GM04503 (cell line): ENCODE measurements around the gene NHEJ1.

Experiments
- DNase-seq: peaks from one replicate; pipeline ENCODE4 v3.0.0-alpha.2; 2012; ENCODE audit warnings: low read depth

Gene NHEJ1

GRCh38 chr2:219028996-219029828 is 131.4 kb downstream of the NHEJ1 start:
- no peak for DNase-seq

GRCh38 chr2:219028141-219028540 is 132.5 kb downstream of the NHEJ1 start:
- no peak for DNase-seq

GRCh38 chr2:219027511-219028055 is 133.0 kb downstream of the NHEJ1 start:
- DNase-seq, result no peak

GRCh38 chr2:219026946-219027345 is 133.7 kb downstream of the NHEJ1 start:
- DNase-seq, result no peak

GRCh38 chr2:219025637-219026585 is 134.7 kb downstream of the NHEJ1 start:
- no peak for DNase-seq
